GM12878 (cell line): Measurements from ENCODE around the gene RUSC1. TPM values are rescaled to one million over a fixed set of nuclear protein-coding genes. Genes with fewer than 3 reads are reported as not detected.
A peak's percentile ranks its signal among the peaks of the same experiment; 100 is the strongest.

Experiments
- BCL11A ChIP-seq: IDR thresholded peaks from 2 replicates; pipeline ENCODE4 v1.6.1; 2011; ENCODE audit warnings: low read depth, low read length
- CHD4 ChIP-seq: fragments of 200-600 bp; sonication (generic); IDR thresholded peaks from 2 replicates; pipeline ENCODE4 v1.6.1; 2016; ENCODE audit warnings: mild to moderate bottlenecking
- ESRRA ChIP-seq: IDR thresholded peaks from 2 replicates; pipeline ENCODE4 v1.6.1; 2012; ENCODE audit warnings: mild to moderate bottlenecking, low read length, improper control_type of control experiment
- FOXM1 ChIP-seq: IDR thresholded peaks from 2 replicates; pipeline ENCODE4 v1.6.1; 2012; ENCODE audit warnings: low read depth, mild to moderate bottlenecking, inconsistent platforms, low read length, moderate library complexity
- KLF5 ChIP-seq: fragments of 450-650 bp; IDR thresholded peaks from 2 replicates; pipeline ENCODE4 v1.6.1; 2014; ENCODE audit warnings: mild to moderate bottlenecking; ENCODE audit not compliant: partially characterized antibody
- NBN ChIP-seq: fragments of 450-650 bp; IDR thresholded peaks from 2 replicates; pipeline ENCODE4 v1.6.1; 2016
- NFXL1 ChIP-seq: fragments of 450-650 bp; IDR thresholded peaks from 2 replicates; pipeline ENCODE4 v1.6.1; 2017; ENCODE audit warnings: antibody characterized with exemption, mild to moderate bottlenecking, borderline replicate concordance
- NFYB ChIP-seq: IDR thresholded peaks from 2 replicates; pipeline ENCODE4 v1.6.1; 2011; ENCODE audit warnings: low read depth, mild to moderate bottlenecking, low read length, improper control_type of control experiment, moderate library complexity; ENCODE audit not compliant: insufficient read depth
- RAD21 ChIP-seq: IDR thresholded peaks from 2 replicates; pipeline ENCODE4 v1.6.1; 2011; ENCODE audit warnings: mild to moderate bottlenecking, low read depth, low read length, moderate library complexity; ENCODE audit not compliant: insufficient read depth
- RBBP5 ChIP-seq: fragments of 200-600 bp; sonication (generic); conservative IDR thresholded peaks from 2 replicates; pipeline ENCODE4 v1.6.1; 2016
- SIN3A ChIP-seq: IDR thresholded peaks from 2 replicates; pipeline ENCODE4 v1.6.1; 2012; ENCODE audit warnings: low read depth, low read length, improper control_type of control experiment
- ZNF207 ChIP-seq: fragments of 450-650 bp; IDR thresholded peaks from 2 replicates; pipeline ENCODE4 v1.6.1; 2014; ENCODE audit warnings: antibody characterized with exemption, mild to moderate bottlenecking, borderline replicate concordance
- ZNF622 ChIP-seq: fragments of 450-650 bp; IDR thresholded peaks from 2 replicates; pipeline ENCODE4 v1.6.1; 2017; ENCODE audit warnings: mild to moderate bottlenecking, inconsistent platforms
- polyA plus RNA-seq, 11 experiments: library from polyadenylated mRNA; depleted of rRNA in 4 of 11; unstranded in 6 of 11; stranded (reverse) in 5 of 11; fragments of >200 nt; fragmentation: Nextera tagmentation in 4 of 11; fragmentation: Illumina TruSeq in 1 of 11; extraction: Ambion mirVana in 4 of 11; extraction: Trizol in 1 of 11; gene quantifications; 1 replicate in 1 of 11; 2 replicates in 10 of 11; pipeline versions ENCODE4 v1.2.1 to v1.2.3, GENCODE V29; 2011 to 2016; ENCODE audit warnings: inconsistent platforms in 2 of 11, missing spikeins in 2 of 11, low read depth in 1 of 11
- total RNA-seq, 4 experiments: library from RNA; depleted of rRNA in 3 of 4; stranded (reverse); fragments of >200 nt in 3 of 4; fragmentation: Illumina TruSeq in 1 of 4; extraction: Trizol in 1 of 4; gene quantifications; 2 replicates each; pipeline versions ENCODE4 v1.2.1 to v1.2.3, GENCODE V29; 2013 to 2021
- TF ChIP-seq, protein P1 (sequence below): fragments of 450-650 bp; IDR thresholded peaks from 2 replicates; pipeline ENCODE4 v1.6.1; 2016; ENCODE audit warnings: mild to moderate bottlenecking, moderate library complexity, borderline replicate concordance
- TF ChIP-seq, protein P2 (sequence below): fragments of 450-650 bp; formaldehyde crosslinking; IDR thresholded peaks from 2 replicates; pipeline ENCODE4 v1.4.0; 2022; ENCODE audit warnings: mild to moderate bottlenecking, moderate library complexity
- TF ChIP-seq, protein P3 (sequence below): fragments of 450-650 bp; IDR thresholded peaks from 2 replicates; pipeline ENCODE4 v1.6.1; 2018; ENCODE audit warnings: borderline replicate concordance, mild to moderate bottlenecking; ENCODE audit not compliant: partially characterized antibody
- TF ChIP-seq, protein P4 (sequence below): fragments of 450-650 bp; IDR thresholded peaks from 2 replicates; pipeline ENCODE4 v1.6.1; 2018; ENCODE audit warnings: mild to moderate bottlenecking, low read depth, moderate library complexity; ENCODE audit not compliant: partially characterized antibody

Gene RUSC1
- total and polyA plus RNA-seq, 10 of the 15 experiments (the other 5 are each of a cell fraction or from before 2014, with no cell fraction given): 1.1 to 23.7 (median 12.3) TPM

DNA sequence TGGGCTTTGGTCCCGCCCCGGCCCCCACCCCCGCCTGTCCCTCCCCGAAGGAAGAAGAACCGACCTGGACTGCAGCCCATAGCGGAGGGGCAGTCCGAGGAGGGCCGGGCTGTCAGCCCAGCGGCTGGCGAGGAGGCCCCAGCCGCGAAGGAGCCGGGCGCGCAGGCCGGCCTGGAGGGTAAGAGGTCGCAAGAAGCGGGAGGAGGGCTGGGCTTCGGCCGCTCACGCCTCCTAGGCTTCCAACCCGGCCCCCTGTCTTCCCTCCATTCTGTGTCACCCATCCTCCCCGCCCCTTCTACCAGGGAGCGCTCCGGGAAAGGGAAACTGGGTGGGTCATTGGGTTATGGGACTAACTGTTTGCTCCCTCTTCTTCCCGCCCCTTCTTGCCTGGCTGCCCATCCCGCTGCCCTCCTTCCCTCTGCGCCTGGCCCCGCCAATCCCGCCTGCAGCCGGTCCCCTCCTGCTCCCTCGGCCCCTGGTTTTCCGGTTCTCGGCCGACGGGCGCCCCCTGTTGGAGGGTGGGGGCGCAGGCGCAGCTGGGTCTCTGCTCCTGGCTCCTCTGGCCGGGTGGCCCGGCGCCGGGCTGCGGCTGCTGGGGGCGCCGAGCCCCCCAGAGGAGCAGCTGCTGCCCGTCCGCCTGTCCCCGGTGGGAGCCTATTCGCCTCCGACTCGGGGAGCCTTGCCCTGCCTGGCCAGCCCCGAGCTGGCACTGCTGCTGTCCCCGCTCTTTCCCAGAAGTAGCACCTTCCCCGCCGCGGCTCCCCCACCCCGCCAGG is 2.4 kb downstream of the RUSC1 start (continued):
- TF ChIP-seq, protein P1, sequence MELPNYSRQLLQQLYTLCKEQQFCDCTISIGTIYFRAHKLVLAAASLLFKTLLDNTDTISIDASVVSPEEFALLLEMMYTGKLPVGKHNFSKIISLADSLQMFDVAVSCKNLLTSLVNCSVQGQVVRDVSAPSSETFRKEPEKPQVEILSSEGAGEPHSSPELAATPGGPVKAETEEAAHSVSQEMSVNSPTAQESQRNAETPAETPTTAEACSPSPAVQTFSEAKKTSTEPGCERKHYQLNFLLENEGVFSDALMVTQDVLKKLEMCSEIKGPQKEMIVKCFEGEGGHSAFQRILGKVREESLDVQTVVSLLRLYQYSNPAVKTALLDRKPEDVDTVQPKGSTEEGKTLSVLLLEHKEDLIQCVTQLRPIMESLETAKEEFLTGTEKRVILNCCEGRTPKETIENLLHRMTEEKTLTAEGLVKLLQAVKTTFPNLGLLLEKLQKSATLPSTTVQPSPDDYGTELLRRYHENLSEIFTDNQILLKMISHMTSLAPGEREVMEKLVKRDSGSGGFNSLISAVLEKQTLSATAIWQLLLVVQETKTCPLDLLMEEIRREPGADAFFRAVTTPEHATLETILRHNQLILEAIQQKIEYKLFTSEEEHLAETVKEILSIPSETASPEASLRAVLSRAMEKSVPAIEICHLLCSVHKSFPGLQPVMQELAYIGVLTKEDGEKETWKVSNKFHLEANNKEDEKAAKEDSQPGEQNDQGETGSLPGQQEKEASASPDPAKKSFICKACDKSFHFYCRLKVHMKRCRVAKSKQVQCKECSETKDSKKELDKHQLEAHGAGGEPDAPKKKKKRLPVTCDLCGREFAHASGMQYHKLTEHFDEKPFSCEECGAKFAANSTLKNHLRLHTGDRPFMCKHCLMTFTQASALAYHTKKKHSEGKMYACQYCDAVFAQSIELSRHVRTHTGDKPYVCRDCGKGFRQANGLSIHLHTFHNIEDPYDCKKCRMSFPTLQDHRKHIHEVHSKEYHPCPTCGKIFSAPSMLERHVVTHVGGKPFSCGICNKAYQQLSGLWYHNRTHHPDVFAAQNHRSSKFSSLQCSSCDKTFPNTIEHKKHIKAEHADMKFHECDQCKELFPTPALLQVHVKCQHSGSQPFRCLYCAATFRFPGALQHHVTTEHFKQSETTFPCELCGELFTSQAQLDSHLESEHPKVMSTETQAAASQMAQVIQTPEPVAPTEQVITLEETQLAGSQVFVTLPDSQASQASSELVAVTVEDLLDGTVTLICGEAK: peak; percentile 35; the same call in 1 of the 2 replicates
- TF ChIP-seq RAD21 (peak; percentile 87), ZNF622 (no peak), ZNF207 (0 out of 2 replicates have a peak, but pooled peaks have one; percentile 47), FOXM1 (no peak), ESRRA (no peak), SIN3A (no peak; the same call in 1 of the 2 replicates), RBBP5 (no peak), CHD4 (no peak), NBN (peak; percentile 67), NFXL1 (no peak), NFYB (no peak), BCL11A (no peak), KLF5 (no peak)
- TF ChIP-seq, protein P2, sequence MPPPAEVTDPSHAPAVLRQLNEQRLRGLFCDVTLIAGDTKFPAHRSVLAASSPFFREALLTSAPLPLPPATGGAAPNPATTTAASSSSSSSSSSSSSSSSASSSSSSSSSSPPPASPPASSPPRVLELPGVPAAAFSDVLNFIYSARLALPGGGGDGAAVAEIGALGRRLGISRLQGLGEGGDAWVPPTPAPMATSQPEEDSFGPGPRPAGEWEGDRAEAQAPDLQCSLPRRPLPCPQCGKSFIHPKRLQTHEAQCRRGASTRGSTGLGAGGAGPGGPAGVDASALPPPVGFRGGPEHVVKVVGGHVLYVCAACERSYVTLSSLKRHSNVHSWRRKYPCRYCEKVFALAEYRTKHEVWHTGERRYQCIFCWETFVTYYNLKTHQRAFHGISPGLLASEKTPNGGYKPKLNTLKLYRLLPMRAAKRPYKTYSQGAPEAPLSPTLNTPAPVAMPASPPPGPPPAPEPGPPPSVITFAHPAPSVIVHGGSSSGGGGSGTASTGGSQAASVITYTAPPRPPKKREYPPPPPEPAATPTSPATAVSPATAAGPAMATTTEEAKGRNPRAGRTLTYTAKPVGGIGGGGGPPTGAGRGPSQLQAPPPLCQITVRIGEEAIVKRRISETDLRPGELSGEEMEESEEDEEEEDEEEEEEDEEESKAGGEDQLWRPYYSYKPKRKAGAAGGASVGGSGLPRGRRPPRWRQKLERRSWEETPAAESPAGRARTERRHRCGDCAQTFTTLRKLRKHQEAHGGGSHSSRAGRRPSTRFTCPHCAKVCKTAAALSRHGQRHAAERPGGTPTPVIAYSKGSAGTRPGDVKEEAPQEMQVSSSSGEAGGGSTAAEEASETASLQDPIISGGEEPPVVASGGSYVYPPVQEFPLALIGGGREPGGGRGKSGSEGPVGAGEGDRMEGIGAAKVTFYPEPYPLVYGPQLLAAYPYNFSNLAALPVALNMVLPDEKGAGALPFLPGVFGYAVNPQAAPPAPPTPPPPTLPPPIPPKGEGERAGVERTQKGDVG (CRISPR knock-in tag): no peak
- TF ChIP-seq, protein P3, sequence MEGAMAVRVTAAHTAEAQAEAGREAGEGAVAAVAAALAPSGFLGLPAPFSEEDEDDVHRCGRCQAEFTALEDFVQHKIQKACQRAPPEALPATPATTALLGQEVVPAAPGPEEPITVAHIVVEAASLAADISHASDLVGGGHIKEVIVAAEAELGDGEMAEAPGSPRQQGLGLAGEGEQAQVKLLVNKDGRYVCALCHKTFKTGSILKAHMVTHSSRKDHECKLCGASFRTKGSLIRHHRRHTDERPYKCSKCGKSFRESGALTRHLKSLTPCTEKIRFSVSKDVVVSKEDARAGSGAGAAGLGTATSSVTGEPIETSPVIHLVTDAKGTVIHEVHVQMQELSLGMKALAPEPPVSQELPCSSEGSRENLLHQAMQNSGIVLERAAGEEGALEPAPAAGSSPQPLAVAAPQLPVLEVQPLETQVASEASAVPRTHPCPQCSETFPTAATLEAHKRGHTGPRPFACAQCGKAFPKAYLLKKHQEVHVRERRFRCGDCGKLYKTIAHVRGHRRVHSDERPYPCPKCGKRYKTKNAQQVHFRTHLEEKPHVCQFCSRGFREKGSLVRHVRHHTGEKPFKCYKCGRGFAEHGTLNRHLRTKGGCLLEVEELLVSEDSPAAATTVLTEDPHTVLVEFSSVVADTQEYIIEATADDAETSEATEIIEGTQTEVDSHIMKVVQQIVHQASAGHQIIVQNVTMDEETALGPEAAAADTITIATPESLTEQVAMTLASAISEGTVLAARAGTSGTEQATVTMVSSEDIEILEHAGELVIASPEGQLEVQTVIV: no peak
- TF ChIP-seq, protein P4, sequence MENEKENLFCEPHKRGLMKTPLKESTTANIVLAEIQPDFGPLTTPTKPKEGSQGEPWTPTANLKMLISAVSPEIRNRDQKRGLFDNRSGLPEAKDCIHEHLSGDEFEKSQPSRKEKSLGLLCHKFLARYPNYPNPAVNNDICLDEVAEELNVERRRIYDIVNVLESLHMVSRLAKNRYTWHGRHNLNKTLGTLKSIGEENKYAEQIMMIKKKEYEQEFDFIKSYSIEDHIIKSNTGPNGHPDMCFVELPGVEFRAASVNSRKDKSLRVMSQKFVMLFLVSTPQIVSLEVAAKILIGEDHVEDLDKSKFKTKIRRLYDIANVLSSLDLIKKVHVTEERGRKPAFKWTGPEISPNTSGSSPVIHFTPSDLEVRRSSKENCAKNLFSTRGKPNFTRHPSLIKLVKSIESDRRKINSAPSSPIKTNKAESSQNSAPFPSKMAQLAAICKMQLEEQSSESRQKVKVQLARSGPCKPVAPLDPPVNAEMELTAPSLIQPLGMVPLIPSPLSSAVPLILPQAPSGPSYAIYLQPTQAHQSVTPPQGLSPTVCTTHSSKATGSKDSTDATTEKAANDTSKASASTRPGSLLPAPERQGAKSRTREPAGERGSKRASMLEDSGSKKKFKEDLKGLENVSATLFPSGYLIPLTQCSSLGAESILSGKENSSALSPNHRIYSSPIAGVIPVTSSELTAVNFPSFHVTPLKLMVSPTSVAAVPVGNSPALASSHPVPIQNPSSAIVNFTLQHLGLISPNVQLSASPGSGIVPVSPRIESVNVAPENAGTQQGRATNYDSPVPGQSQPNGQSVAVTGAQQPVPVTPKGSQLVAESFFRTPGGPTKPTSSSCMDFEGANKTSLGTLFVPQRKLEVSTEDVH: peak; percentile 34
